ENCODE results near the gene ATPAF1. TPM values are rescaled to one million over a fixed set of nuclear protein-coding genes. Genes with fewer than 3 reads are reported as not detected.

ATPAF1 gene, protein sequence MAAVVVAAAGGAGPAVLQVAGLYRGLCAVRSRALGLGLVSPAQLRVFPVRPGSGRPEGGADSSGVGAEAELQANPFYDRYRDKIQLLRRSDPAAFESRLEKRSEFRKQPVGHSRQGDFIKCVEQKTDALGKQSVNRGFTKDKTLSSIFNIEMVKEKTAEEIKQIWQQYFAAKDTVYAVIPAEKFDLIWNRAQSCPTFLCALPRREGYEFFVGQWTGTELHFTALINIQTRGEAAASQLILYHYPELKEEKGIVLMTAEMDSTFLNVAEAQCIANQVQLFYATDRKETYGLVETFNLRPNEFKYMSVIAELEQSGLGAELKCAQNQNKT
- total RNA-seq (2014; rRNA removed; shearing (Covaris generic)), result 61.3 and 66.3 TPM in 2 replicates
- polyA plus RNA-seq (2016; fragmentation: Nextera tagmentation; extraction: Ambion mirVana), result 43.3 and 46.3 TPM in 2 replicates

DNA sequence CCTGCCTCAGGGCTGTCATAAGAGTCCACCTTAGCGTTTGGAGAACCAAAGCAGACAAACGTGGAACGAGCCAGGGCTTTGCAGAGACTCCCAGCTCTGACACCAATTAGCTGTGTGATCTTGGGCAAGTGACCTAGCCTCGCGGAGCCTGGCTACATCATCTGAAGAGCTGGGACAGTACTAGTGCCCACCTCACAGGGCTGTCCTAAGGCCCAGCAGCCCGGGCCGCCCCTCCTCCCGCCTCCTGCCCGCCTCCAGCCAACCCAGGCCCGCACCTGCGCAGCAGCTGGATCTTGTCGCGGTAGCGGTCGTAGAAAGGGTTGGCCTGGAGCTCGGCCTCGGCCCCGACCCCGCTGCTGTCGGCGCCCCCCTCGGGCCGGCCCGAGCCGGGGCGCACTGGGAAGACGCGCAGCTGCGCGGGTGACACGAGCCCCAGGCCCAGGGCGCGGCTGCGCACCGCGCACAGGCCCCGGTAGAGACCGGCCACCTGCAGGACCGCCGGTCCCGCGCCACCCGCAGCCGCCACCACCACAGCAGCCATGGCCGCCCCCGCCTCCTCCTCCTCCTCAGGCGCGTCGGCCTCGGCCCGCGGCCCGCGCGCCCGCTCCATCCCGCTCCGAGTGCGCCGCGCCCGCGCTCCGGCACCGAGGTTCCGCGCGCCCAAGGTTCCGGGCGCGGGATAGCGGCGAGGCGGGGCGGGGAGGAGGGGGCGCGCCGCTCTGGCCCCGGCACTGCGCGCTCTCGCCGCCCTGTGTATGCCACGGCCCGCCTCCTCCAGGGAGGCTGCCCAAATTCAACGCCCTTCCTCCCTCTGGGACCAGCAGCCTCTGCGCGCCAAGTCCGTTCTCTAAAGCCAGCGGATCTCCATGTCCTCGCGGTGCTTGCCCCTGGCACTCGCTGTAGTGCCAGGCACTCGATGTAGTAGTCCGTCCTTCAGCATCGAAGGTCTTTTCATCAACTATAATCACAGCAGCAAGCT is at the start of gene ATPAF1:
TSS of gene ATPAF1 (minus strand) at position 583 of the 979 bp plus-strand sequence. CDS start at position 541, 42 bp downstream.
- H3K9me2 ChIP-seq (ENCODE audit: insufficient read depth), result no peaks in the 10 kb centered on the region
- H4K20me1 ChIP-seq (ENCODE audit: insufficient read depth), result no peaks in the 10 kb centered on the region
- TF ChIP-seq EZH2phosphoT487 (IDR thresholded peaks at IDR 0.05; ENCODE audit: insufficient read depth, low read depth) (no peak), EZH2 (IDR thresholded peaks at IDR 0.05; ENCODE audit: insufficient read depth, poor library complexity, severe bottlenecking) (no peak)
- in situ Hi-C loops (cut with MboI), result no loop called here
- peak within 1 kb of the TSS; percentile 83 for H3K9ac ChIP-seq
- H3K4me2 ChIP-seq (ENCODE audit: unreplicated experiment), result peak within 1 kb of the TSS; percentile 90
- no peaks in the 10 kb centered on the region for H3K27me3 ChIP-seq (replicated peaks; ENCODE audit: insufficient read depth)
- H3K9me3 ChIP-seq (ENCODE audit: low read depth), result no peaks in the 10 kb centered on the region
- peak within 1 kb of the TSS; percentile 44 for H3K27ac ChIP-seq
- peak within 1 kb of the TSS; percentile 100 for H2AFZ ChIP-seq
- 1 to 5% methylated on average over 39 to 53 of the region's 96 CpGs for WGBS, 2 experiments (ENCODE audit: low coverage in 1 of 2, low lambda C conversion rate in 2 of 2, missing lambda C conversion rate in 2 of 2)
- peak within 1 kb of the TSS; percentile 76 for H3K4me3 ChIP-seq
- DNase-seq, result peak; percentile 91
- H3F3A ChIP-seq (ENCODE audit: insufficient read depth), result peaks cover 13% of the 10 kb centered on the region; the same call in 1 of the 2 replicates
- H3K79me2 ChIP-seq (ENCODE audit: insufficient read depth), result peaks cover 19% of the 10 kb centered on the region
- H3K36me3 ChIP-seq (ENCODE audit: low read depth), result peaks cover 7% of the 10 kb centered on the region; the same call in 1 of the 2 replicates
- H3K4me1 ChIP-seq (ENCODE audit: insufficient read depth), result peaks cover 9% of the 10 kb centered on the region

DNA sequence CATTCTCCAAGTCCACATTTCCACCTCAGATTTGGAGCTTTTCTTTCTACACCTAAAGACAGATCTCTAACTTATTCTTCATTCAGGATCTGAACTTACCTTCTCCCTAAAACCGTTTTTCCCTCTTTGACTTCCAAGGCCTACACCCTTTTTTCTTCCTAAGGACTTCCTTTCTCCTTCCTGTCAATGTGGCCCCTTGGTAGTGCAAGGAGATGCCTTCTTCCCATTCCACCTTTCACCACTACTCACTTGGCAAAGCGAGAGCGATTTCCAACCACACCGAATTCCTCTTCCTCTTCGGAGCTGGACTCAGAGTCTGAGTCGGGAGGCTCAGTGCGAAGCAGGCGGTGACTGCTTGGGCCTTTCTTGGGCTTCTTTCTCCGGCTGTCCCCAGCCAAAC is 49.5 kb upstream of the ATPAF1 start:
- Histone ChIP-seq H3F3A (ENCODE audit: insufficient read depth) (no peaks in the 10 kb centered on the region), H3K36me3 (ENCODE audit: low read depth) (peaks cover 19% of the 10 kb centered on the region), H3K9me2 (ENCODE audit: insufficient read depth) (no peaks in the 10 kb centered on the region), H2AFZ (no peak overlapping the region), H3K79me2 (ENCODE audit: insufficient read depth) (peaks cover 58% of the 10 kb centered on the region), H4K20me1 (ENCODE audit: insufficient read depth) (no peaks in the 10 kb centered on the region), H3K4me1 (ENCODE audit: insufficient read depth) (peaks cover 16% of the 10 kb centered on the region), H3K9ac (peak overlapping the region; percentile 94), H3K4me3 (peak overlapping the region; percentile 87), H3K4me2 (ENCODE audit: unreplicated experiment) (peak overlapping the region; percentile 87), H3K27me3 (replicated peaks; ENCODE audit: insufficient read depth) (no peaks in the 10 kb centered on the region), H3K27ac (no peak overlapping the region), H3K9me3 (ENCODE audit: low read depth) (no peaks in the 10 kb centered on the region)
- DNase-seq, result peak; percentile 20
- in situ Hi-C loops (cut with MboI), result no loop called here
- WGBS, 2 experiments (ENCODE audit: low coverage in 1 of 2, low lambda C conversion rate in 2 of 2, missing lambda C conversion rate in 2 of 2), result 61 to 72% methylated on average over 9 of the region's 9 CpGs
- TF ChIP-seq EZH2phosphoT487 (IDR thresholded peaks at IDR 0.05; ENCODE audit: insufficient read depth, low read depth), result no peak
- no peak for TF ChIP-seq EZH2 (IDR thresholded peaks at IDR 0.05; ENCODE audit: insufficient read depth, poor library complexity, severe bottlenecking)

DNA sequence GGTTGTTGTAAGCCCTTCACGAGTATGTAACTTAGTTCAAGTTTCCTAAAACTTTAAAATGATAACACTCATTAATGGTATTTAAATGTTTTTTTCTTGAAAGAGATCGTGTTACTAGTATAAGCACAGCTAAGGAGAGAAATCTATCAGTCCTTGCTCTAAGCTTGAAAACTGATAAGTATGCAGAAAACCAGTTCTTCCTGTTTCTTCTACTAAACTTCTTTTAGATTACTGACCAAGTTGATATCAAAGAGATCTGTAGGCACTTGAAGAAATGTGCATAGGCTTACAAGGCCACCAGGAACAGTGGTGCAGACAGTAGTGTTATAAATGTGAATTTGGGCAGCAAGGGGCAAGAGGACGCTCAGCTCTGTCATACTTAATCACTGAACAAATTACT is 46.8 kb upstream of the ATPAF1 start:
- no peaks in the 10 kb centered on the region for H3K27me3 ChIP-seq (replicated peaks; ENCODE audit: insufficient read depth)
- H3K9ac ChIP-seq, result no peak overlapping the region
- peaks cover 23% of the 10 kb centered on the region for H3K36me3 ChIP-seq (ENCODE audit: low read depth)
- no peaks in the 10 kb centered on the region for H3F3A ChIP-seq (ENCODE audit: insufficient read depth)
- in situ Hi-C loops (cut with MboI), result no loop called here
- no peak for TF ChIP-seq EZH2 (IDR thresholded peaks at IDR 0.05; ENCODE audit: insufficient read depth, poor library complexity, severe bottlenecking)
- no peak for TF ChIP-seq EZH2phosphoT487 (IDR thresholded peaks at IDR 0.05; ENCODE audit: insufficient read depth, low read depth)
- no peak overlapping the region for H3K27ac ChIP-seq
- H2AFZ ChIP-seq, result no peak overlapping the region
- DNase-seq, result no peak
- H3K4me3 ChIP-seq, result no peak overlapping the region
- peaks cover 77% of the 10 kb centered on the region for H3K79me2 ChIP-seq (ENCODE audit: insufficient read depth)
- H4K20me1 ChIP-seq (ENCODE audit: insufficient read depth), result no peaks in the 10 kb centered on the region
- 97 to 99% methylated on average over 3 of the region's 3 CpGs for WGBS, 2 experiments (ENCODE audit: low coverage in 1 of 2, low lambda C conversion rate in 2 of 2, missing lambda C conversion rate in 2 of 2)
- no peak overlapping the region for H3K4me2 ChIP-seq (ENCODE audit: unreplicated experiment)
- H3K9me2 ChIP-seq (ENCODE audit: insufficient read depth), result no peaks in the 10 kb centered on the region
- peaks cover 16% of the 10 kb centered on the region for H3K4me1 ChIP-seq (ENCODE audit: insufficient read depth)
- H3K9me3 ChIP-seq (ENCODE audit: low read depth), result no peaks in the 10 kb centered on the region

DNA sequence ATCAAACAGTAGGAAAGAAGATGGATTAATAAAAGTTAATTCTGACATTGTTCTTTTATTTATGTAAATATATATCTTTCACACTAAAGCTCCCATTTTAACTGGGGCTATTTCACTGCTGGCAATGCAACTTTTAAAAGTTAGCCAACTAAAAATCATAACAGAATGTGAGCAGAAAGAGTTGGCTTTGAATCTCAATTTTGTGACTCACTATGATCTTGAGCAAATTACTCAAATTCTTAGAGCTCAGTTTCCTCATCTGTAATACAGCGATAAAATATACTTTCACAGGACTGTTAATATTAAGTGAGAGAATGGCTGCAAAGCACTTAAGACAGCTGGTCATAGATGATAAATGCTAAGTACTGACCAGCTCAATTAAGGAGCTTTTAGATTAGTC is 40.0 kb upstream of the ATPAF1 start:
- Histone ChIP-seq H4K20me1 (ENCODE audit: insufficient read depth) (no peaks in the 10 kb centered on the region), H3K4me3 (no peak overlapping the region), H3K36me3 (ENCODE audit: low read depth) (peaks cover 37% of the 10 kb centered on the region), H3K27me3 (replicated peaks; ENCODE audit: insufficient read depth) (no peaks in the 10 kb centered on the region), H3K9me2 (ENCODE audit: insufficient read depth) (no peaks in the 10 kb centered on the region), H3K4me2 (ENCODE audit: unreplicated experiment) (no peak overlapping the region), H2AFZ (no peak overlapping the region), H3F3A (ENCODE audit: insufficient read depth) (no peaks in the 10 kb centered on the region), H3K9me3 (ENCODE audit: low read depth) (no peaks in the 10 kb centered on the region), H3K27ac (no peak overlapping the region), H3K4me1 (ENCODE audit: insufficient read depth) (no peaks in the 10 kb centered on the region), H3K79me2 (ENCODE audit: insufficient read depth) (peaks cover 35% of the 10 kb centered on the region), H3K9ac (no peak overlapping the region)
- in situ Hi-C loops (cut with MboI), result no loop called here
- no peak for DNase-seq
- 95% methylated on average over 1 of the region's 1 CpG for WGBS, 2 experiments (ENCODE audit: low coverage in 1 of 2, low lambda C conversion rate in 2 of 2, missing lambda C conversion rate in 2 of 2)
- TF ChIP-seq EZH2phosphoT487 (IDR thresholded peaks at IDR 0.05; ENCODE audit: insufficient read depth, low read depth) (no peak), EZH2 (IDR thresholded peaks at IDR 0.05; ENCODE audit: insufficient read depth, poor library complexity, severe bottlenecking) (no peak)

All from GM23248 (cell line).